Fibroblast of skin of right biceps (primary cell): ENCODE results near the gene COMTD1.

Experiments
- DNase-seq: peaks from one replicate; pipeline ENCODE4 v3.0.0-alpha.2; 2013

COMTD1 gene

DNA sequence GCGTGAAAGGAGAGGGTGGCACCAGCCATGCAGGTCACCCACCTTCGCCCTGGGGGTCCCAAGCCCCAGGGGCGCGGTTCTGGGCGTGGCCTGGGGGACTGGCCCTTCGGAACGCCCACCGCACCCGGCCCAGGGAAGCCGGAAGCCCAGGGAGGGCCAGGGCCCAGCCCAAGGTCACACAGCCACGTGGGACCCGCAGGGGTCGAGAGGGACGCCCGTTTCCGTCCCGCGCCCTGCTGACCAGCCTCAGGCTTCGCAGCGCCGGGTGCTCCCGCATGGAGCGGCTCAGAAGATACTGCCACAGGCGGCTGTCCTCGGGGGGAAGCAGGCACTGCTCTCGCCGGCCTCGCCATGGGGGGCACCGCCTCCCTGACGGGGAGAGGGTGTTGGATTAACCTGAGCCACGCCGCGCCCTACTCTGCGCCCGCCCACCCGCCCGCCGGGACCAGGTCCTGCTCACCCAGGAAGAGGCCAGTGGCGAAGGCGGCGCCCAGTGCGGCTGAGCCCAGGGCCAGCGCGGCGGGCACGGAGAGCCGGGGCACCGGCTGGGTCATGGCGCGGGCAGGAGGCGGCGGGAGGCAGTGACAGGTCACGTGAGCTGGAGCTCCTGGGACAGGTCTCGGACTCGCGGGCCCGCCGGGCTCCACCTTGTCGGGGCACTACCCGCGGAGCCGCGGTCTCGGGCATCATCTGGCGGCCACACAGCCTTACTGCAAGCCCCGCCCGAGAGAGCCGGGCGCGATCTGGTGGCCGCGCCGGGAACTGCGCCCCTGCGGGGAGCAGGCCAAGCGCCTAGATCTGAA, at the start of gene COMTD1:
TSS of gene COMTD1 (minus strand) at position 583 of the 803 bp plus-strand sequence. CDS start at position 554, 29 bp downstream.
- DNase-seq: peak; percentile 84

DNA sequence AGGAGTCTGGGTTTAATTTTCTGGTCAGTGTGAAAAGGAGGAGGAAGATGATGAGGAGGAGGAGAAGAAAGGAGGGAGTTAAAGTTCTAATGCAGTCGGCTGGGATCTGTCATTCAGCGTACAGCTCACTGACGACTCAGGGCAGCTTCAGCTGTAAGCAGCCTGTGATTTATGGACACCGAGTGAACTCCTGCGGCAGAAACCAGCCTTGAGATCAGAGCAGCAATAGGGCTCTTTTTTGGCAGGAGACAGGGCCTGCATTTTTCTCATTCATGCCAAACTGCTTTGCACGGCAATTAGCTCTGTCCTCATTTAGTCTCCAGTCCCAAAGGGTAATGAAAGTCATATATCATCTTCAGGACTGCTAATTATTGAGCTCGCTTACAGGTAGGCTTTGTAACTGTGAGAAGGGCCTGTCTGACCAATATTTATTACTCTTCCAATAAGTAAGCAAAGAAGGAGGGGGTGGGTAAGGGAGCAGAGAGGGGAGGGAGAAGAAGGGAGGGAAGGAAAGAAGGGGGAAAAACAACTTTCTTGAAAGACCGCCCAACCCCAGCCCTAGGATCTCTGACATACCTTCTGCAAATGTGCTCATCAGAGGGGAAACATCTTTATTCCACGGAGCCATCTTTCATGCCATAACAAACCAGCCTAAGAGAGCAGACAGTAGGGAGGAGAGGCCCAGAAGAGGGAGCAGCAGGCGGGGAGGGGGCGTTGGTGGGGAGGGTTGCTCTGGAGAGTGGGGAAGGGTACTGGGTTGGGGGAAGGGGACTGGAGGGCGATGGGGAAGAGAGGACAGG, 48.1 kb upstream of the COMTD1 start:
- peak; percentile 92 for DNase-seq

DNA sequence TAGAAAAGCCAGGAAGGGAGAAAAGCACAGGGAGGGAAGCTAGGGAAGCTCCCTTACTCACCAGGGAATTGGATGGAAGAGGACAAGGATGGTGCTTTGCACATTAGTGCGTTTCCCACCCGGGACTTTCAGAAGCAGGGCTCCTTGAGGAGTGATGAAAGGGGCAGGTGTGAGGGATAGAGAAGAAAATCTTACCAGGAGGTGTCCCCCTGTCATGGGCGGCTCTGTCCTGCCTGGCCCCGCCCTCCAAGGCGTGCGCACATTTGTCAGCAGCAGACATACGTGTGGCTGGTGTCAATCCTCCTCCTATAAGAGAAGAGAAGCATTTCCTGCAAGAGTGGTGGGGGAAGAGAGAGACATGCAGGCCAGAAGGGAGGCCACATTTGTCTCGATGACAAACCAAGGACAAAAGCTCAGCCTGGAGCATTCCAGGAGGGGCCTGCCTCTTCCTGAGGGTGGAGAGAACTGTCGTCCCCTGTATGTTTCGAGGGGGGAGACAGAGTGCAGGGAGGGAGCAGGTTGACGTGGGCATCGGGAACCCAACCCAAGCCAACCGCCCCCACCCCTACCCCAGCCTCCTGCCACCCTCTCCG, 47.4 kb upstream of the COMTD1 start:
- peak; percentile 69 for DNase-seq

DNA sequence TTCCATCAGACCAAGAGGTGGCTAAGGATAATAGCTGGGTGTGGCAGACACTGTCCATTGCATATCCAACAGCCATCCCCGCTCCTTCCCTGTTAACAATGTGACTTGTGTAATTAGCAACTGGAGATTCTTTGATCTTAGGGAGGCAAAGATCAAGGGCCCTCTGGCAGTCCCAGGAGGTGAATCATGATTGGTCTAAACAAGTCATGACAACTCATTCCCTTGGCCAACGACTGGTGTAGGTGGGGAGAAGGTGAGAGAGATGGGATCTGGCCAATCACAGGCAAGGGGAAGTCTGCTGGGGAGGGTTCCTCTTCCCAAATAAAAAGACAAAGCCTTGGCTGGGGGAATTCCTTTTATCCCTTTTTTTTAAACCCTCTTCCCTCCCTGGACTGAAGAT, 46.2 kb upstream of the COMTD1 start:
- DNase-seq: no peak

DNA sequence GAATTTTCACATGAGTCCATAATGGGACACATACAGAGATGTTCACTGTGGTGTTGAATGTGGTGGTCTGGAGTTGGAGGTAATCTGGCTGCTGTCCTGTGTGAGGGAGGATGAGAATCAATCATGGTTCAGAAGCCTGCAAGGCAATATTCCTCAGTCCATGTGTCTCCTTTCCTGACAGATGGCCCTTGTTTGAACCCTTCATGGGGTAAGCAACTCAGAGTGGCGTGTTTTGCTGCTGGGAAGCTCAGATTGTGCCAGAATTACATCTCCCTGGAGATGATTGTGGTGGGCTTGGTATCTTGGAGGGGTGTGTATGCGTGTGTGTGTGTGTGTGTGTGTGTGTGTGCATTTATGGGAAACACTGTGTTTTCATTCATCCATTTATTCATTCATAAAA, 44.5 kb upstream of the COMTD1 start:
- peak; percentile 38 for DNase-seq

DNA sequence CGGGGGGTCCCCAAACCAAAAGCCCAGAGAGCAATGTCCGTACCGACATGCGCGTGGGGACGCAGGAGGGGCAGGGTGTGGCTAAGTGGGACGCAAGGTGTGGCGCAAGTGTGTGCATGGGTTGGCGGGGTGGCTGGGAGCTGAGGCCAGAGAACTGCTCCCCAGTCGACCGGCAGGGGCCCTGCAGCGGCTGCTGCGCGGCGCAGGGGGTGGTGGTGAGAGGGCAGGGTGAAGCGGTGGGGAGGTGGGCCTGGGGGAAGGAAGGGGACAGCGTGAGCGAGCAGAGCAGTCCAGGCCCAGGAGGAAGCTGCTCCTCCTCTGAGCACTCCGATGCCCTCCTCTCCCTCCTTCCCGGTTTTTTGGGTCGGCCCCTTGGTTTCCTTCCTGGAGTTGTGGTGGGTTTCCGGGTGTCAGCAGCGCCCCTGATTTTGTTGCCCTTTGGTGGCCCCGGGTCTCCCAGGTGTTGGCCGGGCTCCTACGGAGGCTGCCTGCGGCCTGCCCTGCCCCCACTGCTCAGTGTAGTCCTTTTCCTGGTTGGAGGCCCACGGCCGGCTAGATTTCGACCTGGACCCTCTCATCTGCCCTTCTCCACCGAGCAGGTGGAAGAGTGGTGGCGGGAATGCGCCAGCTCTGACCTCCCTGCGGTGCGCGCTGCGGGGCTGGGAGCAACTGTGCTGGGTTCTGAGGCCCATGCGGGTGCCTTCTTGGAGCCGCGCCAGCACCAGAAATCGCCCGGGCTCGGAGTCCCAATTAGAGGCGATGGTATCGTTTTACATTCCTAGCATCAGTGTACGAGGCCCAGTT, 40.5 kb upstream of the COMTD1 start:
- DNase-seq: no peak

GRCh38 chr10:75272896-75273295, 37.1 kb upstream of the COMTD1 start:
- no peak for DNase-seq

DNA sequence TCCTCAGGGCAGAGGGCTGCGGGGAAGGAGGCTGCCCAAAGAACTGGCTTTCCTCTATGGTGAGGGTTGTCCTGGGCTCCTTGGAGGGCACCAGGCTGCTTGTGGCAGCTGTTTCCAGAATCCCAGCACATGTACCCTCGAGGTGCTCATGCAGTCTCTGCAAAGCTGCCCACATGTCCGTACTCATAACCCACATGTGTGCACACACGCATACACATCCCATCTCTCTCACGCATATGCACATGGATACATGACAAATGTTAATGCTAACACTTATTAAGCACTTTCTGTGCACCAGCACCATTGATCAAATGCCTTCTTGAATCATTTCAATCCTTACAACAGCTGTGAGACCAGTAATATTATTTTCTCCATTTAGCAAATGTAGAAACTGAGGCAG, 36.3 kb upstream of the COMTD1 start:
- no peak for DNase-seq

DNA sequence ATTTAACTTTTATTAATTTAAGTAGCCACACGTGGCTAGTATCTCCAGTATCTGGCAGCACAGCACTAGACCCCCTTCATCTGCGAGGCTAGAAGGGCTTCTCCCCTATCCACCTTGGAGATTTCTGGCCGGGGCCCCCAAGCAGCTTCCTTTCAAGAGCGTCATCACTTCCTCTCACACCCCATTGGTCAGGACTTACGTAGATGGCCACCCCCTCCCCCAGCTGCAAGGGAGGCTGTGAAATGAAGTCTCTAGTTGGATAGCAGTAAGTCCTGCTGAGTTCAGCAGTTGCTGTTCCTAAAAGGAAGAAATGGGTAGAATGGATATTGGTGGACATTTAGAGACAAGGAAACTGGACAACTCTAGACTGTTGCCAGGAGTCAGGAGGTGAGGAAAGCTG, 33.8 kb upstream of the COMTD1 start:
- DNase-seq: no peak

GRCh38 chr10:75266945-75267344, 31.2 kb upstream of the COMTD1 start:
- peak; percentile 18 for DNase-seq

DNA sequence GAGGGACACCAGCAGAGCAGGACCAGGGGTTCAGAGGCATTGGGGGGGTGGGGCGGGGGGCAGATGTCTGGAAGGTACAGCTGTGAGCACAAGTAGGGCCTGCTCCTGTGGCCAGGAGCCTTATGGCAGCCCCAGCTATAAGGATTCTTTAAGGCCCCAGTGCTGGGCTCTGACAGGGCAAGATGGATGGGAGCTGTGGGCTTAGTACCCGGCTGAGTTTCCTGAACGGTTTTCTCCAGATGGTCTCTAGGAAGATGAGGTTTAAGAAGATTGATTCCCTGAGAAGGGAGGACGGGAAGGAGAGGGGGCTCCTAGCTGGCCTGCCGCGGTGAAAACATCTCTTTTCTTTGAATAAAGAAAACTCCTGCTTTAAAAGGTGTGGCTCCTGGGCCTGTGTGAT, 30.1 kb upstream of the COMTD1 start:
- no peak for DNase-seq

- no peak for DNase-seq
Measured at GRCh38 chr10:75263806-75264205, 28.0 kb upstream of the COMTD1 start.

DNA sequence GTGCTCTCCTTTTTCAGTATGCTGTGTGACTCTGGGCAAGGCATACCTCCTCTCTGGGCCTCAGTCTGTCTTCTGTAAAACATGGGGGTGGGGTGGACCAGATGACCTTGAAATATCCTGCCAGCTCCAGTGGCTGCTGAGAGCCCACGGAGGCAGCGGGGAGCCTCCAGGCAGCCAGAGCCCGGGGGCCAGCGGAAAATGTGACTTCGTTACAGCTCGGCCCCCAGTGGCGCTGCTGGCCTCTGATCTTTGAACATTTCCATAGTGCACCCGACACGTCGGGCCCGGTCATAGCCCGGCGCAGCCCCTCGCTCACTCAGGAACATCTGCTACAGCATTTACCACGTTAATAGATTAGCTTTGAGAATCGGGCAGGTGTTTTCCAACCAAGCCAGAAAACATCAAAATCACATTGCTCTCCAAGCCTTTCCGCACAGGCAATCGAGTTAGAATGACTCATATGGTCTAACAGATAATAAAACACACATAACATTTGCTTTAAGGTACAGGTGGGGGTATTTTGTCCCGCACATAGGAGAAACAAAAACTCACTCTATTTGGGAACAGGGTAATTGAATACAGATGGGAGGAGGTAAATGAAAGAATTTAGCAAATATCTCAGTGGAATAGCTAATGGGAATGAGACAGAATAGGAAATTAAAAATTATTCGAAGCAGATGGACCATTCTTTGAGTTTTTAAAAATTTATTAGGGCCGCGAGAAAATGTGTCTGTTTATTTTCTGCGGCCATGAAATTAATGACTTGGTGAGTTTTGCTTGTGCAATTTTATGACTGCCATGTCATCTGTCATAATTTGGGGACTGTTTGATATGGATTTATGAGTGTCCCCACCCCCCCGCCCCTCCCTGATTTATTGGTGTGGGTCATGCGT, 26.3 kb upstream of the COMTD1 start:
- DNase-seq: peak; percentile 23

GRCh38 chr10:75260990-75261389, 25.2 kb upstream of the COMTD1 start:
- no peak for DNase-seq

GRCh38 chr10:75254739-75255138, 19.0 kb upstream of the COMTD1 start:
- DNase-seq: no peak

GRCh38 chr10:75253281-75254220, 17.8 kb upstream of the COMTD1 start:
- no peak for DNase-seq

DNA sequence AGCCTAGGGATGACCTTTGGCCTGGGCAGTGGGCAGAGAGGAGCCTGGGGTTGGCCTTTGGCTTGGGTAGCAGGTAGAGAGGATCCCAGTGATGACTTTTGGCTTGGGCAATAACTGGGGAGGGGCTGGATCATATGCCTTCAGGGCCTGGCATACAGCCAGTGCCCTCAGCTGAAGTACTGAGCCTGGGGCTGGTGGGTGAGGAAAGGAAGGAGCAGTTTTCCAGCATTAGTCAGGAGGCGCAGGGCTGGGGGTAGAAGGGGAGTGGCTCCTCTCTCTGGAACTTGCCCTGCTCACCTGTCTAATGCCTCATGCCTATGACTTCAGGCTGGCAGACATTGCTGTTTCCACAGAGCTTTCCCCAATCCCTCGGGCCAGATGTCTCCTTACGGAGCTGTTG, 15.2 kb upstream of the COMTD1 start:
- no peak for DNase-seq

- DNase-seq: no peak
Measured at GRCh38 chr10:75247797-75248196, 12.0 kb upstream of the COMTD1 start.

- no peak for DNase-seq
Measured at GRCh38 chr10:75246506-75246905, 10.7 kb upstream of the COMTD1 start.

GRCh38 chr10:75245354-75246250, 9.8 kb upstream of the COMTD1 start:
- DNase-seq: no peak
